ENCODE data around the gene DNAH10.

The DNAH10 gene

GRCh38 chr12:123941624-123942237, 179.6 kb downstream of the DNAH10 start:
- no peak overlapping the region for H3K4me3 ChIP-seq (ENCODE audit: insufficient read length, low read depth)
- peaks cover 4% of the 10 kb centered on the region for H3K4me1 ChIP-seq (ENCODE audit: insufficient read depth, insufficient read length)
- TF ChIP-seq YY1 (IDR thresholded peaks at IDR 0.05; ENCODE audit: insufficient read depth, insufficient read length) (no peak), SUZ12 (IDR thresholded peaks at IDR 0.05; ENCODE audit: extremely low read depth, insufficient read depth, insufficient read length) (no peak), ZNF274 (IDR thresholded peaks at IDR 0.05; ENCODE audit: low read depth, low read length) (no peak)
- no peak for DNase-seq (ENCODE audit: low read depth, low spot score)
- H3K9ac ChIP-seq (ENCODE audit: insufficient read length, low read depth) = no peak overlapping the region
- H3K9me3 ChIP-seq (ENCODE audit: insufficient read depth, low read length) = peaks cover 20% of the 10 kb centered on the region; the same call in 1 of the 2 replicates
- peaks cover 3% of the 10 kb centered on the region for H3K36me3 ChIP-seq (ENCODE audit: insufficient read depth, insufficient read length, low read length)
- H3K27me3 ChIP-seq (ENCODE audit: insufficient read depth, insufficient read length) = peaks cover 7% of the 10 kb centered on the region

- no peak for TF ChIP-seq SUZ12 (IDR thresholded peaks at IDR 0.05; ENCODE audit: extremely low read depth, insufficient read depth, insufficient read length)
- peaks cover 20% of the 10 kb centered on the region; the same call in 1 of the 2 replicates for H3K9me3 ChIP-seq (ENCODE audit: insufficient read depth, low read length)
- peaks cover 2% of the 10 kb centered on the region for H3K36me3 ChIP-seq (ENCODE audit: insufficient read depth, insufficient read length, low read length)
- peaks cover 4% of the 10 kb centered on the region for H3K4me1 ChIP-seq (ENCODE audit: insufficient read depth, insufficient read length)
- H3K4me3 ChIP-seq (ENCODE audit: insufficient read length, low read depth) = no peak overlapping the region
- no peak overlapping the region for H3K9ac ChIP-seq (ENCODE audit: insufficient read length, low read depth)
- no peak for DNase-seq (ENCODE audit: low read depth, low spot score)
- H3K27me3 ChIP-seq (ENCODE audit: insufficient read depth, insufficient read length) = peaks cover 7% of the 10 kb centered on the region
Measured at GRCh38 chr12:123942238-123942653, 180.1 kb downstream of the DNAH10 start.

GRCh38 chr12:123942911-123943648, 181.0 kb downstream of the DNAH10 start:
- H3K4me1 ChIP-seq (ENCODE audit: insufficient read depth, insufficient read length) = peaks cover 4% of the 10 kb centered on the region
- no peak overlapping the region for H3K9ac ChIP-seq (ENCODE audit: insufficient read length, low read depth)
- peaks cover 20% of the 10 kb centered on the region; the same call in 1 of the 2 replicates for H3K9me3 ChIP-seq (ENCODE audit: insufficient read depth, low read length)
- peaks cover 7% of the 10 kb centered on the region for H3K27me3 ChIP-seq (ENCODE audit: insufficient read depth, insufficient read length)
- TF ChIP-seq ZNF274 (IDR thresholded peaks at IDR 0.05; ENCODE audit: low read depth, low read length) (no peak), YY1 (IDR thresholded peaks at IDR 0.05; ENCODE audit: insufficient read depth, insufficient read length) (no peak), SUZ12 (IDR thresholded peaks at IDR 0.05; ENCODE audit: extremely low read depth, insufficient read depth, insufficient read length) (no peak)
- DNase-seq (ENCODE audit: low read depth, low spot score) = no peak
- H3K4me3 ChIP-seq (ENCODE audit: insufficient read length, low read depth) = no peak overlapping the region
- peaks cover 2% of the 10 kb centered on the region for H3K36me3 ChIP-seq (ENCODE audit: insufficient read depth, insufficient read length, low read length)

GRCh38 chr12:123943816-123944215, 181.7 kb downstream of the DNAH10 start:
- Histone ChIP-seq H3K4me3 (ENCODE audit: insufficient read length, low read depth) (no peak overlapping the region), H3K27me3 (ENCODE audit: insufficient read depth, insufficient read length) (peaks cover 7% of the 10 kb centered on the region), H3K9ac (ENCODE audit: insufficient read length, low read depth) (no peak overlapping the region), H3K36me3 (ENCODE audit: insufficient read depth, insufficient read length, low read length) (peaks cover 2% of the 10 kb centered on the region), H3K4me1 (ENCODE audit: insufficient read depth, insufficient read length) (no peaks in the 10 kb centered on the region), H3K9me3 (ENCODE audit: insufficient read depth, low read length) (peaks cover 20% of the 10 kb centered on the region; the same call in 1 of the 2 replicates)
- DNase-seq (ENCODE audit: low read depth, low spot score) = no peak
- TF ChIP-seq YY1 (IDR thresholded peaks at IDR 0.05; ENCODE audit: insufficient read depth, insufficient read length) (no peak), ZNF274 (IDR thresholded peaks at IDR 0.05; ENCODE audit: low read depth, low read length) (no peak), SUZ12 (IDR thresholded peaks at IDR 0.05; ENCODE audit: extremely low read depth, insufficient read depth, insufficient read length) (no peak)

- DNase-seq (ENCODE audit: low read depth, low spot score) = no peak
- no peak overlapping the region for H3K9ac ChIP-seq (ENCODE audit: insufficient read length, low read depth)
- peaks cover 20% of the 10 kb centered on the region; the same call in 1 of the 2 replicates for H3K9me3 ChIP-seq (ENCODE audit: insufficient read depth, low read length)
- H3K4me1 ChIP-seq (ENCODE audit: insufficient read depth, insufficient read length) = no peaks in the 10 kb centered on the region
- H3K36me3 ChIP-seq (ENCODE audit: insufficient read depth, insufficient read length, low read length) = peaks cover 2% of the 10 kb centered on the region
- TF ChIP-seq ZNF274 (IDR thresholded peaks at IDR 0.05; ENCODE audit: low read depth, low read length) = no peak
- no peak for TF ChIP-seq YY1 (IDR thresholded peaks at IDR 0.05; ENCODE audit: insufficient read depth, insufficient read length)
- no peak for TF ChIP-seq SUZ12 (IDR thresholded peaks at IDR 0.05; ENCODE audit: extremely low read depth, insufficient read depth, insufficient read length)
- H3K4me3 ChIP-seq (ENCODE audit: insufficient read length, low read depth) = no peak overlapping the region
- H3K27me3 ChIP-seq (ENCODE audit: insufficient read depth, insufficient read length) = peaks cover 9% of the 10 kb centered on the region
Measured at GRCh38 chr12:123944696-123945095, 182.6 kb downstream of the DNAH10 start.

GRCh38 chr12:123945287-123946151, 183.4 kb downstream of the DNAH10 start:
- peaks cover 16% of the 10 kb centered on the region for H3K27me3 ChIP-seq (ENCODE audit: insufficient read depth, insufficient read length)
- DNase-seq (ENCODE audit: low read depth, low spot score) = no peak
- peaks cover 20% of the 10 kb centered on the region; the same call in 1 of the 2 replicates for H3K9me3 ChIP-seq (ENCODE audit: insufficient read depth, low read length)
- H3K9ac ChIP-seq (ENCODE audit: insufficient read length, low read depth) = no peak overlapping the region
- H3K4me1 ChIP-seq (ENCODE audit: insufficient read depth, insufficient read length) = no peaks in the 10 kb centered on the region
- TF ChIP-seq YY1 (IDR thresholded peaks at IDR 0.05; ENCODE audit: insufficient read depth, insufficient read length) = no peak
- no peak for TF ChIP-seq SUZ12 (IDR thresholded peaks at IDR 0.05; ENCODE audit: extremely low read depth, insufficient read depth, insufficient read length)
- no peak for TF ChIP-seq ZNF274 (IDR thresholded peaks at IDR 0.05; ENCODE audit: low read depth, low read length)
- H3K36me3 ChIP-seq (ENCODE audit: insufficient read depth, insufficient read length, low read length) = peaks cover 2% of the 10 kb centered on the region
- H3K4me3 ChIP-seq (ENCODE audit: insufficient read length, low read depth) = no peak overlapping the region
